ENCODE measurements around the gene CARNS1. TPM values are rescaled to one million over a fixed set of nuclear protein-coding genes. Genes with fewer than 3 reads are reported as not detected.

The CARNS1 gene, protein sequence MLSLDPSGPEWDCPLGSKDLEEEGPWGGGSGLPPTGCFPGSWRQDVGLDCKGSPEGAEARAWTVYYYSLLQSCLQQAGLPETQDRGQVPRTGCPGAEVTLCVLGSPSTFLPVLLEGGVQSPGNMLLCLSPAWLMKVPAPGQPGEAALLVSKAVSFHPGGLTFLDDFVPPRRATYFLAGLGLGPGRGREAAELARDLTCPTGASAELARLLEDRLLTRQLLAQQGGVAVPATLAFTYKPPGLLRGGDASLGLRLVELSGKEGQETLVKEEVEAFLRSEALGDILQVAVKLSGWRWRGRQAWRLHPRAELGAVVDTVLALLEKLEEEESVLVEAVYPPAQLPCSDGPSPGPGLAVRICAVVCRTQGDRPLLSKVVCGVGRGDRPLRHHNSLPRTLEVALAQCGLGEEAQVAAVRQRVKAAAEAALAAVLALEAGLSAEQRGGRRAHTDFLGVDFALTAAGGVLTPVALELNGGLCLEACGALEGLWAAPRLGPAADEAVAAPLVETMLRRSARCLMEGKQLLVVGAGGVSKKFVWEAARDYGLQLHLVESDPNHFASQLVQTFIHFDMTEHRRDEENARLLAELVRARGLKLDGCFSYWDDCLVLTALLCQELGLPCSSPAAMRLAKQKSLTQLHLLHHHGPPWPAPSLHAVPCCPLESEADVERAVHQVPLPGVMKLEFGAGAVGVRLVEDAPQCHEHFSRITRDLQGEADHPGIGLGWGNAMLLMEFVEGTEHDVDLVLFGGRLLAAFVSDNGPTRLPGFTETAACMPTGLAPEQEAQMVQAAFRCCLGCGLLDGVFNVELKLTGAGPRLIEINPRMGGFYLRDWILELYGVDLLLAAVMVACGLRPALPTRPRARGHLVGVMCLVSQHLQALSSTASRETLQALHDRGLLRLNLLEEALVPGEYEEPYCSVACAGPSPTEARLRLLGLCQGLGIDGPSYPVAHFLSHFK
- 0.29 and 0.53 TPM in 2 replicates for total RNA-seq
- long read RNA-seq, result 0 reads

DNA sequence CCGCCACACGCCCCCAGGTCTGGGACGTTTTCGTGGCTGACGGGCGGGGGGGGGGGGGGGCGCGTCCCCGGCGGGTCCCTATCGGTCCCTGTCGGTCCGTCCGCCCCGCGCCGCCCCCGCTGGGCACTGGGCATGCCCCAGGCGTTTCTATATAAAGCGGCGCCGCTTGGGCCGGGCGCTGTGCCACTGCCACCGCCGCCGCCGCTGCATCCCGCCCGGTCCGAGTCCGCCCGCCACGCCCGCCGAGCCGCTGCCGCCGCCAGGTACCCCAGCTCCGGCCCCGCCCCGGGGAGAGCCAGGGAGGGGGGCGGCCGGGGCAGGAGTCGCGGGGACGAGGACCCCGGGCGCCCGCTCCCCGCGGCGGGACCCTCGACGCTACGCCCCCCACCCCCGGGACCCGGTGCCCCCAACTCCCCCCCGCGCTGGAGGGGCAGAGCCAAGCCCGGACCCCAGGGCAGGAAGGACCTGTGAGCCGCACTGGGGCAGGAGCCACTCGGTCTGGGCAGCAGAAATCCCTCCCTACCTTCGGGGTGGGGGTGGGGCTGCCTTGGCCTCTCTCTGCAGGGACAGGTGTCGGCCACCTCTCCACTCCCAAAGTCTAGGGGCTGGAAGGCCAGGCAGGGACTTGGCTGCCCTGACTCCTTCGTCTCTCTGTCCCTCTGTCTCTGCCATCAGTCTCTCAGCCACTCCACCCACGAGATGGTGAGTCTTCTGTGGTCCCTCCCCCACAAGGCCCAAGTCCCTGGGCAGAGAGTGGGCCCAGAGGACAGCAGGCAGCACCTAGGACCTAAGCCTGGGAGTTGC is at the start of gene CARNS1:
CARNS1 (plus strand) TSS at position 178 of the 804 bp plus-strand sequence; CDS start at position 700, 522 bp downstream.
- Mint-ChIP-seq H3K36me3 (ENCODE audit: insufficient read depth) (no peaks in the 10 kb centered on the region), H3K9me3 (ENCODE audit: low read depth) (no peaks in the 10 kb centered on the region), H3K27me3 (peaks cover 35% of the 10 kb centered on the region), H3K27ac (no peak within 1 kb of the TSS), H3K4me3 (ENCODE audit: low read depth) (peak within 1 kb of the TSS; percentile 57), H3K4me1 (ENCODE audit: low read depth) (peaks cover 4% of the 10 kb centered on the region)
- TF ChIP-seq, protein P1, sequence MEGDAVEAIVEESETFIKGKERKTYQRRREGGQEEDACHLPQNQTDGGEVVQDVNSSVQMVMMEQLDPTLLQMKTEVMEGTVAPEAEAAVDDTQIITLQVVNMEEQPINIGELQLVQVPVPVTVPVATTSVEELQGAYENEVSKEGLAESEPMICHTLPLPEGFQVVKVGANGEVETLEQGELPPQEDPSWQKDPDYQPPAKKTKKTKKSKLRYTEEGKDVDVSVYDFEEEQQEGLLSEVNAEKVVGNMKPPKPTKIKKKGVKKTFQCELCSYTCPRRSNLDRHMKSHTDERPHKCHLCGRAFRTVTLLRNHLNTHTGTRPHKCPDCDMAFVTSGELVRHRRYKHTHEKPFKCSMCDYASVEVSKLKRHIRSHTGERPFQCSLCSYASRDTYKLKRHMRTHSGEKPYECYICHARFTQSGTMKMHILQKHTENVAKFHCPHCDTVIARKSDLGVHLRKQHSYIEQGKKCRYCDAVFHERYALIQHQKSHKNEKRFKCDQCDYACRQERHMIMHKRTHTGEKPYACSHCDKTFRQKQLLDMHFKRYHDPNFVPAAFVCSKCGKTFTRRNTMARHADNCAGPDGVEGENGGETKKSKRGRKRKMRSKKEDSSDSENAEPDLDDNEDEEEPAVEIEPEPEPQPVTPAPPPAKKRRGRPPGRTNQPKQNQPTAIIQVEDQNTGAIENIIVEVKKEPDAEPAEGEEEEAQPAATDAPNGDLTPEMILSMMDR (IDR thresholded peaks at IDR 0.05; ENCODE audit: unreplicated experiment), result no peak
- DNase-seq (ENCODE audit: low spot score, unreplicated experiment), result no peak

DNA sequence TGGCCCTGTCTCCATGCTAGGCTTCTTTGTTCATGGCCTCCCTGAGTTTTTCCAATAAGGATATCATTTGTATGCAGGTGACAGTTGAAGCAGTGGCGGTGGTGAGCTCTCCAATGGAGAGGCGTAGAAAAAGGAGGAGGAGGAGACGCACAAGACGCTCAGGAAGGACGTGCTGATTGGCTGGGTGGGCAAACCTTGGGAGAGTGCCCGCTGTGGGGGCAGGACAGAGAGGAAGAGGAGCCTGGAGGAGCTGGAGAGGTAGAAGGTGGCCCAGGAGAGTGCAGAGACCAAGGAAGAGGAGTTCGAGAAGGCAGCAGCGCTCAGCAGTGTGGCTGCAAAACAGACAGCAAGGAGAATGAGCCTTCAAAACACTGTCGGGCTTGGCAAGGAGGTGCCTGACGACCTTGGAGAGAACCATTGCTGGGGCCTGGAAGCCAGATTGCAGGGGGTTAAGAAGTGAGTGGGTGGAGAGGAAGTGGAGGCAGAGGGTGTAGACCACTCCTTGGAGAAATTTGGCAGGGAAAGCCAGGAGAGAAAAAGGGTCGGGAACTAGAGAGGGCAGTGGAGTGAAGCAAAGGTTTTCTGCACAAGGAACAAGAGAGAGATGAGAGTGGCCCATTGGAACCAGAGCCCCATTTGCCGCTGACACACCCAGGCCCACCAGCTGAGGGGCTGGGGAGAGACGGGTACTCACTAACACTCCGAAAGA is 49.6 kb upstream of the CARNS1 start:
- TF ChIP-seq, protein P1 (IDR thresholded peaks at IDR 0.05; ENCODE audit: unreplicated experiment), result no peak
- Mint-ChIP-seq H3K36me3 (ENCODE audit: insufficient read depth) (peaks cover 12% of the 10 kb centered on the region), H3K27me3 (no peaks in the 10 kb centered on the region), H3K9me3 (ENCODE audit: low read depth) (no peaks in the 10 kb centered on the region), H3K4me1 (ENCODE audit: low read depth) (peaks cover 10% of the 10 kb centered on the region), H3K27ac (peak overlapping the region; percentile 43), H3K4me3 (ENCODE audit: low read depth) (no peak overlapping the region)
- no peak for DNase-seq (ENCODE audit: low spot score, unreplicated experiment)

DNA sequence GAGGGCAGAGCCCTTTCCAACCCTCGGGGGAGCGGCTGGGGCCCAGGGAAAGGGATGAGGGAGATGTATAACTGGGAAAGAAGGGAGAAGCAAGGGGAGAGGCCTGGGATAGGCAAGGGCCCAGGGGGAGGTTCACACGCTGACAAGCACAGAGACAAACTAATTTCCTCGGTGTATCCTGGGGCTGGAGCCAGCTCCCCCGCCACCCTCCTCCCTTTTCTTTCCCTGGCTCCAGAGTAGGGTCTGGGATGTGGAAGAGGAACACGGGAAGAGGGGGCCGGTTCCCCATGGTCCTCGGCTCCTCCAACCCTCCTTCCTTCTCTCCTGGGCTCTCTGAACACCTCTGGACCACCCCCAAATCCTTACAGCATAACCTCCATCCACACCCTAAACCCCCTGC is 48.9 kb upstream of the CARNS1 start:
- TF ChIP-seq, protein P1 (IDR thresholded peaks at IDR 0.05; ENCODE audit: unreplicated experiment), result no peak
- DNase-seq (ENCODE audit: low spot score, unreplicated experiment), result no peak
- no peaks in the 10 kb centered on the region for H3K27me3 Mint-ChIP-seq
- H3K27ac Mint-ChIP-seq, result no peak overlapping the region
- H3K4me3 Mint-ChIP-seq (ENCODE audit: low read depth), result no peak overlapping the region
- peaks cover 16% of the 10 kb centered on the region for H3K4me1 Mint-ChIP-seq (ENCODE audit: low read depth)
- no peaks in the 10 kb centered on the region for H3K9me3 Mint-ChIP-seq (ENCODE audit: low read depth)
- peaks cover 12% of the 10 kb centered on the region for H3K36me3 Mint-ChIP-seq (ENCODE audit: insufficient read depth)

DNA sequence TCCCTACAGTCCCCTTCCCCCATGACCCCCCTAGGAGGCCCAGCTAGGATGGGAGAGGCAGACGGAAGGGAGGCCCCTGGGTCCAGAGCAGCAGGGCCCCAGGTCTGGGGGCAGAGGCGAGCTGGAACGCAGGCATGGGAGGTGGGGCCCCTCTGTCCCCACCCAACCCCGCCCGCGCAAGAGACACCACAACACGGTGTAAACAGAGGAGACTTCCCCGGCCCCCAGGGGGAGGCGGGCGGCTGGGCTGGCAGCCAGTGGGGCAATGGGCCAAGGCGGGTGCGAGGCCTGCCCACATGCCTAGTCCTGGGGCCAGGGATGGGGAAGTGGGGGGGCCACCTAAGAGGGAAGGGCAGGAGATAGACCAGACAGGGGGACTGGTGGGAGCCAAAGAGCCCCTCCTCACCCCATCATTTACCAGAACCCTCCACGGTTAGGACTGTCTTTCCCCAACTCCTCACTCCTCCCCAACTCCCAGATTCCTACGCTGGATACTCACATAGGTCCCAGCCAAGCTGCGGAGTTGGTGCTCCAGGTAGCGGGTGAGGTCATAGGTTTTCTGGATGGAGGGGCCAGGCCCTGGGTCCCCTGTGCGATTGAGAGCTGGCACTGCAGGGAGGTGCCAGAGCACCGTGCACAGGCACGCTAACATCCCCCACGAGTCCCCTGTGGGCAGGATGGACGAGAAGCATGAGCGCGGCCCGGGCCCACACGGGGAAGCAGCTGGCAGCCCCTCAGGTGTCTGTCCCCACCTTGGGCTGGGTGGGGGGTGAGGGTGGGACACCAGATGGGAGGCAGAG is 48.3 kb upstream of the CARNS1 start:
- H3K36me3 Mint-ChIP-seq (ENCODE audit: insufficient read depth), result peaks cover 12% of the 10 kb centered on the region
- H3K4me3 Mint-ChIP-seq (ENCODE audit: low read depth), result no peak overlapping the region
- no peaks in the 10 kb centered on the region for H3K27me3 Mint-ChIP-seq
- DNase-seq (ENCODE audit: low spot score, unreplicated experiment), result no peak
- H3K9me3 Mint-ChIP-seq (ENCODE audit: low read depth), result no peaks in the 10 kb centered on the region
- H3K27ac Mint-ChIP-seq, result no peak overlapping the region
- TF ChIP-seq, protein P1 (IDR thresholded peaks at IDR 0.05; ENCODE audit: unreplicated experiment), result no peak
- H3K4me1 Mint-ChIP-seq (ENCODE audit: low read depth), result peaks cover 20% of the 10 kb centered on the region
